ENCODE data around the gene DOCK4. TPM values are rescaled to one million over a fixed set of nuclear protein-coding genes. Genes with fewer than 3 reads are reported as not detected.

DOCK4 gene
- total and polyA plus RNA-seq, 2 of the 8 experiments (the other 6 are each of a cell fraction or from before 2014, with no cell fraction given) = 5.1 to 23.6 TPM

DNA sequence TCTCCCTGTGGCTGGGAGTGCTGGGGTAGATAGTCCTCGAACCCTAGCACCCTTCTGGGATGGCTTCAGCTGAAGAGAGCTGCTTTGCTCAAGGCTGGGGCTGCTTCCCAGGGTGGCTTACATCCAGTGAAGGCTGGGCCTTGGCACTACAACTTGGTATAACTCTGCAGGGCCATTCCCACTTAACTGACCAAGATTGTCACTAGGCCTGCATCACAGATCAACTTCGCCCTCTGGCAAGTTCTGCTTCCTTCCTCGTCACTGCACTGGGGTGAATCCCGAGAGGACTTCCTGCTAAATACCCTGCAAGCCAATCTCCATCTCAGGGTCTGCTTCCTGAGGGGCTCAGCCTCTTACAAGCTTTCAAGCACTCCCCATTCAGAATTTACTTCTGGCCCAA lies 195.2 kb downstream of the DOCK4 start (continued):
- TF ChIP-seq CTBP2 (IDR thresholded peaks at IDR 0.05; ENCODE audit: borderline replicate concordance, insufficient read depth, insufficient read length, low read length) = no peak
- TF ChIP-seq TAF7 (optimal IDR thresholded peaks at IDR 0.05; ENCODE audit: borderline replicate concordance, low read depth, low read length) = no peak
- no peak for TF ChIP-seq SIN3A (conservative IDR thresholded peaks at IDR 0.05 in 1 of 2, IDR thresholded peaks at IDR 0.05 in 1 of 2; ENCODE audit: low read depth in 1 of 2, low read length in 2 of 2)
- TF ChIP-seq SP4 (IDR thresholded peaks at IDR 0.05; ENCODE audit: low read length) = no peak
- no peak for TF ChIP-seq RFX5 (IDR thresholded peaks at IDR 0.05; ENCODE audit: borderline replicate concordance, low read depth, low read length)
- TF ChIP-seq POLR2AphosphoS5 (IDR thresholded peaks at IDR 0.05; ENCODE audit: low read depth, low read length) = no peak
- no peak for TF ChIP-seq SUZ12 (IDR thresholded peaks at IDR 0.05; ENCODE audit: low read length)
- no peak for TF ChIP-seq ZNF274 (IDR thresholded peaks at IDR 0.05; ENCODE audit: borderline replicate concordance, extremely low read depth, low read length)

Measured in H1 (cell line).